HG03460 (cell line): Measurements from ENCODE around the gene PHF21B.

Experiments used
- ATAC-seq: cut with Tn5 transposase; IDR thresholded peaks from one replicate; pipeline ENCODE4 v1.9.1; 2021; ENCODE audit not compliant: unreplicated experiment

PHF21B gene

DNA sequence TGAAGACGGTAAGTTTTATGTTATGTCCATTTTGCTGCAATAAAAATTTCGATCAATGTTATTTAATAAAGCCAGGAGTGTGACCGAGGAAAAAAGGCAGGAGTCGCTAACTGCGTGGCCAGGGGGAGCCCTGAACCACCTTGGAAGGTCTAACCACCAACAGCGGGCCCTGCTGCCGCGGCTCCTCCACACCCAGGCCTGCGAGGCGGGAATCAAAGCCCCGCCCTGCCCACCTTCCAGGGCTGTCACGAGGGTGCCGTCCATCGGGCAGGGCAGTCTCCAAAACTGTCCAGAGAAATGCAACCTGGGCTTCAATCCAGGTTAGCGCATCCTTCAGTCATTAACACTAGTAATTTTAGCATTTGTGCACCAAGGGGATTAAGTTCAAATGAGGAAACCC is 19.0 kb downstream of the PHF21B start:
- ATAC-seq, result no peak

DNA sequence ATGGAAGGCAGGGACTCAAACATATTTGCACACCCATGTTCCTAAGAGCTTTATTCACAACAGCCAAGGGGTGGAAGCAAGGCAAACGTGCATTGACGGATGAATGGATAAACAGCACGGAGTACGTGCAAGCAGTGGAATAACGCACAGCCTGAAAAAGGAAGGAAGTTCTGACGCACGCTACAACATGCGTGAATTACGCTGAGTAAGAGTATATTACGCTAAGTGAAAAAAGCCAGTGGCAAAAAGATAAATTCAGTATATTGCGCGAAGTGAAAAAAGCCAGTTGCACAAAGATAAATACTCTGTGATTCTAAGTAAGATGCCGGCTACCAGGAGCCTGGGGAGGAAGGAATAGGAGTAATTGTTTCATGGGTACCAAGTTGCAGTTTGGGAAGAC is 19.5 kb downstream of the PHF21B start:
- no peak for ATAC-seq

DNA sequence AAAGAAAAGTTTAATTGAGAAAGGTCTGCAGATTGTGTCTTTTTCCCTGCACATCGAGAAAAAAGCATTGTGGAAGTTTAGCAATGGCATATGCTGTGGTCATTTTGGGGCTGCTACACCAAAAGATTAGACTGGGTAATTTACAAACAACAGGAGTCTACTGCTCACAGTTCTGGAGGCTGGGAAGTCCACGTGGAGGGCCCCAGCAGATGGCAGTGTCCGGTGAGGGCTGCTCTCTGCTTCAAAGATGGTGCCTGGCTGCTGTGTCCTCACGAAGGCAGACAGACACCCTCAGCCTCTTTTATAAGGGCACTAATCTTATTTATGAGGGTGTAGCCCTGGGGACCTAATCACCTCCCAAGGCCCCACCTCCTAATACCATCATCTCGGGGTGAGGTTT is 21.1 kb downstream of the PHF21B start:
- ATAC-seq, result no peak

DNA sequence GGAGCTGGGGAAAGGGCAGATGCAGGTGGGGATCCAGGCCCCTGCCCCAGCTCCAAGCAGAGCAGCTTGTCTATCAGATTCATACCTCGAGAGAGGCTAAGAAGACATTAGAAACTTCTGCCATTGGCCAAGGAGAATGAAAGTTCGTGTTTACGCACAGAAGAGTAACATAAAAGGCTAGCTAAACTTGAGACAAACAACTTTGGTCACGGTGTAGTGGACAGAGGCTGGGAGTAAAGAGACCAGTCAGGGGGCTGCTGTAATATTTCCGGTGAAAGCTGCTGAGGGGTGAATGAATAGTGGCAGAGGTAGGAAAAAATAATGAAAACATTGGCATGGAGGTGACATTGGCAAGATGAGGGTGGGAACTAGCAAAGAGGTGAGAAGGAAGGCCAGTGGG is 22.9 kb downstream of the PHF21B start:
- no peak for ATAC-seq

DNA sequence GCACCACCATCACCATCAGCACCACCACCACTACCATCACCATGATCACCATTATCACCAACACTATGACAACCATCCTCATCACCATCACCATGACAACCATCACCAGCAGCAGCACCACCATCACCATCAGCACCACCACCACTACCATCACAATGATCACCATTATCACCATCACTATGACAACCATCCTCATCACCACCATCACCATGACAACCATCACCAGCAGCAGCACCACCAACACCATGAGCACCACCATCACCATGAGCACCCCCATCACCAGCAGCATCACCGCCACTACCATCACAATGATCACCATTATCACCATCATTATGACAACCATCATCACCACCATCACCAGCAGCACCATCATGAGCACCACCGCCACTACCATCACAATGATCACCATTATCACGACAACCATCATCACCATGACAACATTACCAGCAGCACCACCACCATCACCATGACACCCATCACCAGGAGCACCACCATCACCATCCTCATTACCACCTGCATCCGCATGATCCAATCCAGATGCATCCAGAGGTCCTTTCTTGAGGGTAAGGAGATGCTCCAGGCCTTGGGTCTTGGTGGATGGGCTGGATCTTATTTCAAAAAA is 23.8 kb downstream of the PHF21B start:
- ATAC-seq, result no peak

DNA sequence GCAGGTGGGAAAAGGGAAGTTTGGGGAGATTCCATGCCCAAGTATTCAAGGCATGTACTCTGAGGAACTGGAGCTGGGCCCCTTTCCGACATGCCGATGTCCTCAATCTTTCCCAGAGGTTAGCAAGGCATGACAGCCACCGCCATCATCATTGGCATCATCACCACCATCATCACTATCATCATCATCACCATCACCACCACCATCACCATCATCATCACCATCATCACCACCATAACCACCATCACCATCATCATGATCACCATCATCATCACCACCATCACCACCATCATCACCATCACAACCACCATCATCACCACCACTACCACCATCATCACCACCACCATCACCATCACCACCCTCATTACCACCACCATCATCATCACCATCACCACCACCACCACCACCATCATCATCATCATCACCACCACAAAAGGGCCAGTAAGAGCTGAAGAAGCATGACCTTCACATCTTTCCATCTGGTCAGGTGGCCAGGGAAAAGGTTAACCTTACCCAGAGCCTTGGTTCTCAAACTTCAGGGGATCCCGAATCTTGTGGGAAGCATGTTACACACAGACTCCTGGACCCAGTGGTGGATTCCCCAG is 25.8 kb downstream of the PHF21B start:
- ATAC-seq, result no peak

DNA sequence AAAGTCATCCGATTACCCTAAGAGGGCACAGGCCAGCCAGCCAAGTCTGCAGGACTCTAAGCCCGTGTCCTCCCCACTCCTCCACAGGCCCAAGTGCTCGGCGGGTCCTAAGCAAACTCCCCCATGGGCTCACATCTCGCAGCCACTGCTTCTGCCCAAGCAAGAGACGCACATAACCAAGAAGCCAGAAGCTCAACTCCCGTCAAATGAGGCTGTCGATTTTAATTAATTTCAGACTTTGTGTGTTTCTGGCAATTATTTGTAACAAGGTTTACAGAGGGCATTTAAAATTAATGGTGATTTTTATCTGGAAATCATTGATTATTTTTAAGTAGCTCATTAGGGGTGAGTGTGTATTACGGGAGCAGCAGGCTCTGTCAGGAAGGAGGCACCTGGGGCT is 27.4 kb downstream of the PHF21B start:
- ATAC-seq, result no peak

DNA sequence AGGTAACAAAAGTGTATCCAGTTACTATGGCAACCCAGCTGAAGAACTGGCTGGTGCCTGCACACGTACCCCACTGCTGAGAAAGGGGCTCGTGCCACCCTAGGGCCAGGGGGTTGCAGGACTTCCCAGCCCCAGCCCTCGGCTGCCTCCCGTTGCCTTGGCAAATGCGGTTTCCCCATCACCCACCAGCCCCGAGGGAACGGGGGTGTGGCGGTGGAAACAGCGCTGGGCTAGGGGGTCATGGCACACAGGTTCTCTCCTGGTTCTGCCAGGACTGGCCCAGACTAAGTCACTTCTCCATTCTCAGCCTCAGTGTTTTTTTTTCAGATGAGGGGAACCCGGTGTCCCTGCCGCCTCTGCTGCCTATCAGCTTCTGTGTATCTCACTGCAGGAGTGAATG is 27.9 kb downstream of the PHF21B start:
- ATAC-seq, result no peak

DNA sequence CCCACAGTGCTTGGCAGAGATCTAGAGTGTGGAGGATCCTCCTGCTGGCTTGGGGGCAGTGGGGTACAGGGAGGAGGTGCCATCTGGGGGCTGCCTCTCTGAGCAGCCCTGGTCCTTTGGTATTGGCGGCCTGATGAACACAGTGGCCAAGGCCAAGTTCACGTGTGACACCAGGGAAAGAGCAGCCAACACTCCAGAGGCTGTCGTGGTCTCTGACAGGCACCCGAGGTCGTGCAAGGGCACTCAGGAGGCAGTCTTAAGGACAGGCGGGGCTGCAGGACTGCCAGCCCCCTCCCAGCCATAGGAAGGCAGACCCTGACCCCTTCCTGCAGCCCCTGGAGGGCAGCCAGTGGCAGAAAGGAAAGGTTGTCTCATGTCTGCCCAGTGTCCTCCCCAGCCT is 30.7 kb downstream of the PHF21B start:
- ATAC-seq, result no peak

DNA sequence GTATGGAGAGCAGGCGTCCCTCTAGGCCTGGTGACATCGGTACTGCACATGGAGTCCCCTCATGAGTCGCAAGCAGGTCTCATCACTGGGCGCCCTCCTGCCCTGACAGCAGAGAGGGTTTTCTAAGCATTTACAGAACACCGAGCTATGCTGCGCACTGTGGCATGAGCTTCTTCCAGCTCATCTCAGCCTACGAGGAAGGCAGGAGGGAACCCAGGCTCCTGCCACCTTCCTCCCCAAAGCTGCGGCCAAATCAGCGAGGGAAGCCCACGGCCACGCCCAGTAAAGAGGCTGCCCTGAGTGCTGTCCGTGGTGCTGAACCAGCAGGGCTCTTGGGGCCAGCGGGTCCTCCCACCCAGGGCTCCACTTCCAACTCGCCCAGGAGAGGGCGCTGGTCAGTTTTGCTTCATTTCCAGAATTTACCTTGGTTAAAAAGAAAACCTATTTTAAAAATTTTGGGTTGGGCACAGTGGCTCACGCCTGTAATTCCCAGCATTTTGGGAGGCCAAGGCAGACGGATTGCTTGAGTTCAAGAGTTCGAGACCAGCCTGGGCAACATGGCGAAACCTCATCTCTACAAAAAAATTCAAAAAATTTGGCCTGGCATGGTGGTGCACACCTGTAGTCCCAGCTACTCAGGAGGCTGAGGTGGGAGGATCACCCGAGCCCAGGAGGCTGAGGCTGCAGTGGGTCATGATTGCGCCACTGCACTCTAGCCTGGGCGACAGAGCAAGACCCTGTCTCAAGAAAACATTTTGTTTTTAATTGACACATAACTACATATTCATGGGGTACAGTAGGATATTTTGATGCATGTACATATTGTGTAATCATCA is 34.2 kb downstream of the PHF21B start:
- ATAC-seq, result no peak

DNA sequence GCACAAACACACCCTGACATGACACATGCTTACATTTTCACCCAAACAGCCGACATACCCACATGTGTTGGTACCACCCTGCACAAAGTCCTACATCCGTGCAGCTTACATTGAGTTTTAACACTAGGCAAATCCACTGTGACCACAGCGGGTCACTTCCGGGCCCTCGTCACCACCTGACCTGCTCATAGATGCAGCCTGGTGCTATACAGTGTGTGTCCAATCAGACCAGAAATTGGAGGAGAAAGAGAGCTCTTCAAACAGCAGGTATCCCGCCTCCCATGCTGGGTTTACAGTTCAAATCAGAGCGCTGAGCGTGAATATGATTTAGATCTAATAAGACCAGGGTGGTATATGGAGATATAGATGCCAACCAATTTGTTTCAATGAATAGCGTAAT is 35.4 kb downstream of the PHF21B start:
- no peak for ATAC-seq

DNA sequence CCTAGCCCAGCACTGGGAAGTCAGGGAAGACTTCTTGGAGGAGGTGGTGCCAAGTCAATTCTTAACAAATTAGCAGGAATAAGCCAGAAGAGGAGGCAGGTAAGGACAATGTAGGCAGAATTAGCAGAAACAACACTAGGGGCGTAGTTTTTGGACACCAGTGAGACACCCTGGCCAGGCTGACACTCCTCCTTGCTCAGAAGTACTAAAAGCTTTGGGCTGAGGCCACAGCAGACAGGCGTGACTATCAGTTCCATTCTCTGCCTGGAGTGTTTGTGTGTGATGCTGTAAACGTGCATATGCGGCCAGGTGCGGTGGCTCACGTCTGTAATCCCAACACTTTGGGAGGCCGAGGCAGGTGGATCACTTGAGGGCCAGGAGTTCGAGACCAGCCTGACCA is 36.0 kb downstream of the PHF21B start:
- no peak for ATAC-seq

DNA sequence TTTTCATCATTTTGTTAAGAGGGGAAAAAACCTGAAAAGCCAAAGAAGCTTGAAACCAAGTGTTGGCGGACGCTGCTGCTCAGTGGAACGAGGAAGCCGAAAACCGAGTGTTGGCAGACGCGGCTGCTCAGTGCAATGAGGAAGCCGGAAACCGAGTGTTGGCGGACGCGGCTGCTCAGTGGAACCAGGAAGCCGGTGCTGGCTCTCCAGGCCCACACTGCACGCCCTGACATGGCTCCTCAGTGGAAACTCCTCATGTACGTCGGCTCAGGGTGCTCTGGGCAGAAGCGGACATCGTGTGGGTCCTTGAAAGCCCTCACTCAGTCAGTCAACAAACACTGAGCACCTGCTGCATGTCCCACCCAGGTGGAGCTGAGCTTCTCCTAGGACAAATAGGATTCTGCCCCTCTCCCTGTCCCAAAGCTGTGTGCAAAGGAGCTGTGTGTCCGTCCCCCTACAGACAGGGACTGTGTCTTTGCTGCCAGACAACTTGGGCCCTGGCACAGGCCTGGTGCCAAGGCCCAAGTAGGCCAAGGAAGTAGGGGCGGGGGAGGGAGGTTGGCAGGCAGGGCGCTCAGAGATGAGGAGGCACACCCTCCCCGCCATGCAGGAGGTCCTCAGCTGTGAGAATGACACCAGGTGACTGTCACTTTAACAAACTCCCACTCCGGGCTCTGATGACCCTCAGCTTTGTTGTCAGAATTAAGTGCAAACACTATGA is 37.3 kb downstream of the PHF21B start:
- ATAC-seq, result no peak

DNA sequence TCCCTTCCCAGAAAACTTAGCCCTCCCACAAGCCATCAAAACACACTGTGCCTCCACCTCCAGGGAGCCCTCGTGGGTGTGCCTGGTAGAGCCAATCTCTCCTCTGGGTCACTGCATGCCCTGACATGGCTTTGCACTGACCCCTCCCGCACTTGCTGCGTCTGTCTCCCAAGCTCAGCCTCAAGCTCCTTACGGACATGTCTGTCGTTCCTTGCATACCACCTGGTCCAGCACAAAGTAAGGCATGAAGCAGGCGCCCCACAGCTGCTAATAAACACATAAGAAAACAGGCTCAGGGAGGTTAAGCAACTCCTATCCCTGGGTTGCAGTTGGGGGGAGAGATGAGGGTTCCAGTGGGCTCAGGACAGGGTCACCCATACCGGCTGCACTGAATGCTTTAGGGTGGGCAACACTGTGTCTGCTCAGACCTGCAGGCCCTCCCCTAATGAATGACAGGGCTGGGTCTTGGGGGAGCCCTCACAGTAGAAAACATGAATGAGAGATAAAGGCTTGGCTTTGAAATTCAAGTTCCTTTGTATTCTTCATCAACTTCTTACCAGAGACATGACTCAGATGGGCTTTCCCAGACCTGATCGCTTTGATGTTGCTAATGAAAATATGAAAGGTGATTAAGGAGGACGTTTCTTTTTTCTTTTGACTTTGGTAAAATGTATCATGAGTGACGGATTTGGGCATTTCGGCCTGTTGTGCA is 38.0 kb downstream of the PHF21B start:
- ATAC-seq, result no peak

DNA sequence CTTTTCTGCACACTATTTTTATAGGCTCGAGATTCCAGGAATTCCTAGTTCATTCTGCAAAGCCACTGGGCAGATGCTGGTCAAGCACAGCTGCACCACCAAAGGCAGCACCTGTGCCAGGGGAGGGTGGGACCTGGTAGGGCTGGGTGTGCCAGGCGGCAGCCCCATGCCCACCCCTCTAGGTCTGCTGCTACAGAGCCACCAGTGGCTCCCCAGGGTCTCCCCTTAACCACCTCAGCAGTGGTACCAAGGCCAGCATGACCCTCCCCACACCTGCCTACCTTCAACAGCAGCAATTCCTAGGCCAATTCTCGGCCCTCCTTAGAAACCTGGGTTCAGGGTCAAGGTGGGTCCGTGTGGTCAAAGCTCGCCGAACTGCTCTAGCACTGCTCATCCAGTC is 39.5 kb downstream of the PHF21B start:
- ATAC-seq, result no peak

DNA sequence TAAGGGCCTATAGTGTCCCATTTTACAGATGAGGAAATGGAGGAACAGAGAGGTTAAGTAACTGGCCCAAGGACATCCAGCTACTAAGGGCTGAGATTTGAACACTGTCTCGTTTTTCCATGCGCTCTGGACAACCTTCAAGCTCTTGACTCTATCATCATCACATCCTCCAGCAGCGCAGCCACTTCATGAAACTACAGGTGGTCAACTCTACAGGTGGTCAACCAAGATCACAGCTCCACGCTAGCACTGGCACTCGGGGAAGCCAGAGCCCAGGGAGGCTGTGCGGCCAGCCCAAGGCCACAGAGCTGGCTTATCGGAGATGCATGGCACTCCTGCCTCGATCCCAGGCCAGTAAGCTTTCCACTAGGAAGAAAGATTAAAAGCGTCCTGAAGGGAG is 40.0 kb downstream of the PHF21B start:
- no peak for ATAC-seq

DNA sequence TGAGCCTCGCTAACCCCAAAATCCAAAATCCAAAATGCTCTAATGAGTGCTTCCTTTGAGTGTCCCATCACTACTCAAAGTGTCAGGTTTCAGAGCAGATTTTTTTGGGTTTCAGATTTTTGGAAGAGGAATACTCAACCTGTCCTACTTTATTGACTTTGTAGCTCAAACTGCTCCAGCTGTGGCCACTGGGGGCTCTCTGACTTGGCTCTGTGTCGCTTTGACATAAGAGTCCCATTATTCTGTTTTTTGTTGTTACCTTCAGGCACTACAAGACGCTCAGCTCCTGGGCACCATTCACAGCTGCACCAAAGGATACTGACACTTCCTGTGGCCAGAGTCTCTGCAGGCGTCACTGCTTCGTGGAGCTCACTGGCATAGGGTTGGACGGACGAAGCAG is 41.1 kb downstream of the PHF21B start:
- ATAC-seq, result no peak

DNA sequence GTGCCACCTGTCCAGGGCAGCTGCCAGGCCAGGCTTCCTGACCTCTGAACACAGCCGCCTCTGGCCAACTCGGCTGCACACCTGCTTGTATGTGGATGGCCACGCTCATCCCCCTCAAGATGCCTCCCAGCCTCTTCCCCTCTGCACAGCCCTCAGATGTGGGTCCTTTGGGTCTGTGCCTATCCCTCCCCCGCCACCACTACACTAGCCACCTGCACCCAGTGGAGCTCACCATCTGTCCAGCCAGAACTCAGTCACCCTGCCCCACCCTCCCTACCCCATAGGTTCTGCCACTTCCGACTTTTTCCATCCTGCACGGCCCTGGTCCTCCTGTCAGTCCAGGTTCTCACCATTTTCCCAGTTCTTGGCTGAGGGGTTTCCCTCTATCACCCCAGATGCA is 44.6 kb downstream of the PHF21B start:
- ATAC-seq, result no peak

DNA sequence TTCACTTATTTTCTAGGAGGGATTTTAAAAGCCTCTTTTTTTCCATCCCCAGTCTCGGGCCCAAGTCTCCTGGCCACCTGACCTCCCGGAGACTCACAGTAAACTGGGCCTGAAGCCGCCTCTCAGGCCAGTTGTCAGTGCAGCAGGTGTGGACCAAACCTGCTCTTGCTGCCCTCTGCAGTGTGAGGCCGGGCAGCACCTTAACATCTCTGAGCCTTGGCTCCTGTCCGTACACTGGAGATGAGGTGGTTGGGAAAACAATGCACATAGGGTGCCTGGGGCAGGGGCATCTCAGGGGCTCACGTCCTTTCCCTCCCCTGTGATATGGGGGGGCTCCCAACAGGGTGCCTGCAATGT is 45.1 kb downstream of the PHF21B start:
- no peak for ATAC-seq

DNA sequence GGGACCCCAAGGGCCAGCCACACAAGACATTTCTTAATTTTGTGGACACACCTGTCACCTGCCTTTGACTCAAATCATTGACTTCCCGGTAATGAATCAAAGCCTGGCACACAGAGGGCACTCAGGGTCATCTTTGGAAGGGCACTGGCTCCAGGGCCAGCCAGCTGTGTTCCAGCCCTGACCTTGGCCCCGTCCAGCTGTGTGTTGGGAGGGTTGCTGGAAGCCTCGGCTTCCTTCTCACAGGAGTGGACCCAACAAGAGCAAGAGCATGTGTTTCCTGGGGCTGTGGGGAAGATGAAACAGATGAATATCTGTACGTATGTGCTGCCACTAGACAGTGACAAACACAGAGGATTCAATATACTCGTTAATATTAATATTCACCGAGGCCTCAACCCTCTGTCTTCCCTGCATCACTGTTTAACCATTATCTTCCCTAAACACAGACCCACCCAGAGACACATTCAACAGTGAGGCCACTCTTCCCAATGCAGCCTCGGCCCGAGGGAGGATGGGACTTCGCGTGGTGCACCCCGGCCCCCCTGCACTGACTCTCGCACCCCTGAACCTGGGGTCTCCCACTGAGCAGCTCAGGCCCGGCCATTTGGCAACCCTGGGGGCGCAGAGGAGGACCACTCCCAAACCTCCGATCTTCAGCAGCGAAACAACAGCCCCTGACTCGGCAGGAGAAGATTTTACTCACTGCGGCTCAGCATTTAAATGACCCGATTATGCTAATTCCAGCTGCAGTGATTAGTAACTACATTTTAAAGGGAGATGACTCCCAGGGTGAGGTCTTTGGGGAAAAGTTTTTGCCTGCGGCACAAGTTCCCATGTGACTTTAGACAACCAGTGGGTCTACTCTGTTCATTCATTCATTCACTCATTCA is 45.7 kb downstream of the PHF21B start:
- no peak for ATAC-seq
